GM12864 (cell line): ENCODE data around the gene RIPPLY1.

Experiments used
- DNase-seq: peaks from one replicate; pipeline ENCODE4 v3.0.0-alpha.2; 2011; ENCODE audit warnings: low read depth
- H3K4me3 ChIP-seq: 2 replicates; pipeline ENCODE4 v1.5.1; 2011; ENCODE audit warnings: mild to moderate bottlenecking, low read depth, low read length, control low read depth
- CTCF ChIP-seq: IDR thresholded peaks from 2 replicates; pipeline ENCODE4 v1.5.1; 2011; ENCODE audit warnings: low read depth, mild to moderate bottlenecking, moderate library complexity, low read length, control low read depth, inconsistent platforms; ENCODE audit errors: missing control alignments

Gene RIPPLY1

GRCh38 chrX:106901781-106902219 is 1.3 kb downstream of the RIPPLY1 start:
- no peak for DNase-seq
- no peak overlapping the region for H3K4me3 ChIP-seq
- no peak for TF ChIP-seq CTCF

DNA sequence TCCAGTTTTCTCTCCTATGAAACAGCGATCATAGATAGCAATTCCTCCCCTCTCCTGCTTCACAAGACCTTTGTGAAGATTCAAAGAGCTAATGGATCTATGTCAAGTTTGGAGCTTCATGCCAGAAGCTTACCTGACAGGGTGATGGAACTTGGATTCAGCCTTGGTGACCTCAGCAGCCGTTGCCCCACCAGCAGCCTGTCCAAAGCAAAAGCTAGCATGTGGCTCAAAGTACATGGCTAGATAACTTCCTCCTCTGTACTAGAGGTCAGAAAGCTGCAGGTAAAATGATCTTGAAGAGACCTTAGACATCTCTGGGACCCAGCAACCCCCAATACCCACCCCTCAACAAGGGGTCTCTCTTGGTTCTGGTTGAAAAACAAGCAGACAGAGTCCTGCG is 1.8 kb downstream of the RIPPLY1 start:
- H3K4me3 ChIP-seq, result no peak overlapping the region
- DNase-seq, result no peak
- no peak for TF ChIP-seq CTCF

- no peak for TF ChIP-seq CTCF
- H3K4me3 ChIP-seq, result no peak overlapping the region
- DNase-seq, result no peak
Observed at GRCh38 chrX:106899841-106900240, 3.3 kb downstream of the RIPPLY1 start.

DNA sequence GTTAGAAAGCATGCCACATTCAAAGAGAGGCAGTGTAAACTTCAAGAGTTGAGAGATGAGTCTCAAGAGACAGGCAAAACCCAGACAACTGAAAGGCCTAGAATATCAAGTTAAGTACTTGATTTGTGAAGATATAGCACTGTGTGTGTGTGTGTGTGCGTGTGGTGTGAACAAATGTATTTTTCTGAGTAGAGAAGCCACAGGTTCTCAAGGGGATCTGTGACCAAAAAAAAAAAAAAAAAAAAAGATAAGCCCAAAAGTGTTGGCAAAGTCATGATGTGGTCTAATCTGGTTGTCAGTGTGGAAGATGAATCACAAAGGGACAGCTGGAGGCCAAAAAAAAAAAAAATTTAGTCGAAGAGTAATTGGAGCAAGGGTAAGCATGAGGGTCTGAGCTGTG is 3.9 kb downstream of the RIPPLY1 start:
- no peak for DNase-seq
- no peak for TF ChIP-seq CTCF
- no peak overlapping the region for H3K4me3 ChIP-seq

DNA sequence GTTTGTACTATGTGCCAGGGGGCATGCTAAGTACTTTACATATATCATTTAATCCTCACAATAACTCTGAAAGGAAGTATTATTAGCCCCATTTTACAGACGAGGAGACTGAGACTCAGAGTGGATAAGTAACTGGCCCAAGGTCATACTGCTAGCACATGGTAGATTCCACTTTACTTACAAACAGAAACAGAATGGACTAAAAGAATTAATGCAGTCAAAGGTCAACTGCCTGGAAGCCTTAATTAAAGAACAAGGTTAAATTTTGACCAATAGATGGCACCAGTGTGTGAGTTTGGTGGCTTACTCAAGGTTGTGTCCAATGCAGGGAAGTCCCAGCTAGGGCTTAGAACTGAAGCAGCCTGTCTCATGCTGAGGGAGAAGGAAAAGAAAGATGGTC is 4.7 kb downstream of the RIPPLY1 start:
- peak; percentile 10 for DNase-seq
- H3K4me3 ChIP-seq, result no peak overlapping the region
- TF ChIP-seq CTCF, result peak; percentile 32

- DNase-seq, result no peak
- no peak for TF ChIP-seq CTCF
- no peak overlapping the region for H3K4me3 ChIP-seq
Observed at GRCh38 chrX:106897259-106897658, 5.9 kb downstream of the RIPPLY1 start.

- no peak overlapping the region for H3K4me3 ChIP-seq
- DNase-seq, result no peak
- TF ChIP-seq CTCF, result no peak
Observed at GRCh38 chrX:106894978-106895452, 8.1 kb downstream of the RIPPLY1 start.
